DND-41 (cell line): ENCODE measurements around the gene GMPPA.

Experiments used
- ATAC-seq: fragments of 200-7000 bp; cut with Tn5 transposase; 3 replicates; pipeline ENCODE4 v1.9.1; 2021; ENCODE audit warnings: low read depth; ENCODE audit not compliant: insufficient read depth
- DNase-seq: peaks from one replicate; pipeline ENCODE4 v3.0.0-alpha.2; 2020
- H2AFZ ChIP-seq: 2 replicates; pipeline ENCODE4 v1.6.0; 2012; ENCODE audit warnings: low read depth, low read length
- H3K27ac ChIP-seq: 2 replicates; pipeline ENCODE4 v1.5.1; 2012; ENCODE audit warnings: low read length, inconsistent platforms
- H3K27me3 ChIP-seq: fragments of 200-600 bp; sonication (generic); 2 replicates; pipeline ENCODE4 v1.6.0; 2012; ENCODE audit warnings: low read length, mild to moderate bottlenecking, inconsistent platforms; ENCODE audit not compliant: insufficient read depth, poor library complexity
- H3K36me3 ChIP-seq: 2 replicates; pipeline ENCODE4 v1.5.1; 2012; ENCODE audit warnings: low read length, inconsistent platforms; ENCODE audit not compliant: insufficient read depth
- H3K4me1 ChIP-seq: 2 replicates; pipeline ENCODE4 v1.5.1; 2012; ENCODE audit warnings: mild to moderate bottlenecking, low read length; ENCODE audit not compliant: insufficient read depth
- H3K4me2 ChIP-seq: 2 replicates; pipeline ENCODE4 v1.6.0; 2012; ENCODE audit warnings: mild to moderate bottlenecking, moderate library complexity, low read length, inconsistent platforms; ENCODE audit not compliant: insufficient read depth
- H3K4me3 ChIP-seq, 2 experiments: fragments of 200-600 bp in 1 of 2; shearing (Covaris generic) in 1 of 2; 2 replicates each; pipeline ENCODE4 v1.5.1; 2012 to 2016; ENCODE audit warnings: inconsistent platforms in 2 of 2, low read length in 2 of 2, mild to moderate bottlenecking in 2 of 2, low read depth in 1 of 2, moderate library complexity in 1 of 2
- H3K79me2 ChIP-seq: 2 replicates; pipeline ENCODE4 v1.6.0; 2012; ENCODE audit warnings: low read length, inconsistent platforms; ENCODE audit not compliant: insufficient read depth
- H3K9ac ChIP-seq: 2 replicates; pipeline ENCODE4 v1.6.0; 2012; ENCODE audit warnings: low read depth, mild to moderate bottlenecking, inconsistent platforms, low read length, moderate library complexity
- H3K9me3 ChIP-seq: 2 replicates; pipeline ENCODE4 v1.5.1; 2012; ENCODE audit warnings: low read length, moderate library complexity, mild to moderate bottlenecking, inconsistent platforms; ENCODE audit not compliant: insufficient read depth, severe bottlenecking
- H4K20me1 ChIP-seq: 2 replicates; pipeline ENCODE4 v1.6.0; 2012; ENCODE audit warnings: low read length; ENCODE audit not compliant: insufficient read depth
- EZH2 ChIP-seq: IDR thresholded peaks from 3 replicates; pipeline ENCODE4 v1.6.1; 2012; ENCODE audit warnings: borderline replicate concordance, low read depth, mild to moderate bottlenecking, moderate library complexity, low read length, inconsistent platforms; ENCODE audit not compliant: severe bottlenecking
- TF ChIP-seq, protein P1 (sequence below): IDR thresholded peaks from 2 replicates; pipeline ENCODE4 v1.5.1; 2012; ENCODE audit warnings: borderline replicate concordance, low read length, moderate library complexity, mild to moderate bottlenecking; ENCODE audit not compliant: poor library complexity, severe bottlenecking; ENCODE audit errors: extremely low read depth

The GMPPA gene

DNA sequence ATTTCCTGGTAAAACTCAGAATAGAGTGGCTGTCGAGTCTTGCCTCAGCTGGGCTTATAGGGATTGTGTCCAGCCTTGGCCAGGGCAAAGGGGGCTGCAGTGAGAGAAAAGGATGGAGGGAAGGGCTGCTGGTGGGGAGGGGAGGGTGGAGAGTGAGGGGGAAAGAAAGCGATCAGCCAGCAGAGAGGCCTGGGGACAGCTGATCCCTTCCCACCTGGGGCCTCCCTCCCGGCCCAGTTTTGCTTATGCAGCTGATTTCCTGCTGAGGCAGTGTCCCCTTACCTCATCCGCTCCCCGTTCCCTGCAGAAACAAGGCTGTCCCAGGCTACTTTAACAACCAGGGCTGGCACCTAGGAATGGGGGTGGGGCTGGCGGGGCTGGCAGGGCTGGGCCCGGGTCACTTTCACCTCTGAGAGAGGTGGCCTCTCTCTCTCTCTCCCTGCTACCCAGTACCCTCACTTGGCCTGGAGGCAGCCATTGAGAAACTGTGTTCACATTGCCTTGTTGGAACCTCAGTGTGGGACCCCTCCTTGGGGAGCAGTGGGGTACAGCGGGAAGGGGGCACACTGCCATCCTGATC lies 12.2 kb upstream of the GMPPA start:
- H3K9me3 ChIP-seq: no peaks in the 10 kb centered on the region
- no peaks in the 10 kb centered on the region for H3K27me3 ChIP-seq
- H3K4me2 ChIP-seq: no peak overlapping the region
- no peaks in the 10 kb centered on the region; the same call in 1 of the 2 replicates for H4K20me1 ChIP-seq
- H2AFZ ChIP-seq: no peak overlapping the region
- H3K4me3 ChIP-seq: no peak overlapping the region
- ATAC-seq (no peak), DNase-seq (no peak)
- H3K4me1 ChIP-seq: no peaks in the 10 kb centered on the region
- H3K36me3 ChIP-seq: no peaks in the 10 kb centered on the region
- no peak overlapping the region for H3K9ac ChIP-seq
- TF ChIP-seq EZH2: no peak
- TF ChIP-seq, protein P1, sequence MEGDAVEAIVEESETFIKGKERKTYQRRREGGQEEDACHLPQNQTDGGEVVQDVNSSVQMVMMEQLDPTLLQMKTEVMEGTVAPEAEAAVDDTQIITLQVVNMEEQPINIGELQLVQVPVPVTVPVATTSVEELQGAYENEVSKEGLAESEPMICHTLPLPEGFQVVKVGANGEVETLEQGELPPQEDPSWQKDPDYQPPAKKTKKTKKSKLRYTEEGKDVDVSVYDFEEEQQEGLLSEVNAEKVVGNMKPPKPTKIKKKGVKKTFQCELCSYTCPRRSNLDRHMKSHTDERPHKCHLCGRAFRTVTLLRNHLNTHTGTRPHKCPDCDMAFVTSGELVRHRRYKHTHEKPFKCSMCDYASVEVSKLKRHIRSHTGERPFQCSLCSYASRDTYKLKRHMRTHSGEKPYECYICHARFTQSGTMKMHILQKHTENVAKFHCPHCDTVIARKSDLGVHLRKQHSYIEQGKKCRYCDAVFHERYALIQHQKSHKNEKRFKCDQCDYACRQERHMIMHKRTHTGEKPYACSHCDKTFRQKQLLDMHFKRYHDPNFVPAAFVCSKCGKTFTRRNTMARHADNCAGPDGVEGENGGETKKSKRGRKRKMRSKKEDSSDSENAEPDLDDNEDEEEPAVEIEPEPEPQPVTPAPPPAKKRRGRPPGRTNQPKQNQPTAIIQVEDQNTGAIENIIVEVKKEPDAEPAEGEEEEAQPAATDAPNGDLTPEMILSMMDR: no peak
- H3K27ac ChIP-seq: no peak overlapping the region
- H3K79me2 ChIP-seq: no peaks in the 10 kb centered on the region

DNA sequence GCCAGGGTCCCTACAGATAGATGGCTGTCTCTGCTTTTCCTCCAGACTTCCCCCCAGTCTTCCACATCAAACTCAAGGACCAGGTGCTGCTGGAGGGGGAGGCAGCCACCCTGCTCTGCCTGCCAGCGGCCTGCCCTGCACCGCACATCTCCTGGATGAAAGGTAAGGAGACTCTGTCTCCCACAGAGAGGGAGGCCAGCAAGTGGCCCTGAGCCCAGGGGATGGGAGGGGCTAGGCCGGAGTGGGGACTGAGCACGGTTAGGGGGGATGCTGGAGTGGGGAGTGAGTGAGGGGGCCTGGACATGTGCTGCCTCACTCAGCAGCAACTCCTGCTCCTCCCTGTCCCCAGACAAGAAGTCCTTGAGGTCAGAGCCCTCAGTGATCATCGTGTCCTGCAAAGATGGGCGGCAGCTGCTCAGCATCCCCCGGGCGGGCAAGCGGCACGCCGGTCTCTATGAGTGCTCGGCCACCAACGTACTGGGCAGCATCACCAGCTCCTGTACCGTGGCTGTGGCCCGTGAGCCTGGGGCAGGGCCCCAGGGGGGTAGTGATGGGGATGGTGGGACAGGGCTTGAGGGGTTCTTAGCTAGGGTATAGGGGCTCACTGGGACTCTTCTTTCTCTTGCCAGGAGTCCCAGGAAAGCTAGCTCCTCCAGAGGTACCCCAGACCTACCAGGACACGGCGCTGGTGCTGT lies 10.4 kb upstream of the GMPPA start:
- Histone ChIP-seq H3K9ac (no peak overlapping the region), H3K27ac (no peak overlapping the region), H3K4me1 (no peaks in the 10 kb centered on the region), H3K36me3 (no peaks in the 10 kb centered on the region), H3K4me2 (no peak overlapping the region), H4K20me1 (no peaks in the 10 kb centered on the region; the same call in none of the 2 replicates), H3K27me3 (no peaks in the 10 kb centered on the region), H2AFZ (no peak overlapping the region), H3K4me3 (no peak overlapping the region), H3K9me3 (no peaks in the 10 kb centered on the region), H3K79me2 (no peaks in the 10 kb centered on the region)
- DNase-seq (no peak), ATAC-seq (no peak)
- TF ChIP-seq EZH2: no peak
- TF ChIP-seq, protein P1: no peak

DNA sequence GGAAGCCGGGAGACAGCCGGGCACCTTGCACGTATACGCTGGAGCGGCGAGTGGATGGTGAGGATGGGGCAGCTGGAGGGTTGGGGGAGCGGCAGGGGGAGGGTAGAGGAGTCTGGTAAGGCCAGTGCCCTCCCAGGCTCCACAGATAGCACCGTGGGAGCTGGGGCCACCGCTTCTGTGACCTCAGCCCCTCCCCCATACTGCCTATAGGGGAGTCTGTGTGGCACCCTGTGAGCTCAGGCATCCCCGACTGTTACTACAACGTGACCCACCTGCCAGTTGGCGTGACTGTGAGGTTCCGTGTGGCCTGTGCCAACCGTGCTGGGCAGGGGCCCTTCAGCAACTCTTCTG lies 9.9 kb upstream of the GMPPA start:
- DNase-seq (no peak), ATAC-seq (no peak)
- H3K9me3 ChIP-seq: no peaks in the 10 kb centered on the region
- no peak overlapping the region for H3K4me2 ChIP-seq
- no peaks in the 10 kb centered on the region; the same call in none of the 2 replicates for H4K20me1 ChIP-seq
- H3K4me1 ChIP-seq: no peaks in the 10 kb centered on the region
- no peaks in the 10 kb centered on the region for H3K79me2 ChIP-seq
- no peak overlapping the region for H3K4me3 ChIP-seq
- TF ChIP-seq, protein P1: no peak
- no peak for TF ChIP-seq EZH2
- no peak overlapping the region for H2AFZ ChIP-seq
- no peak overlapping the region for H3K27ac ChIP-seq
- H3K36me3 ChIP-seq: no peaks in the 10 kb centered on the region
- no peaks in the 10 kb centered on the region for H3K27me3 ChIP-seq
- H3K9ac ChIP-seq: no peak overlapping the region
